Right renal pelvis (tissue), 4 donors: ENCODE measurements around the gene RNU2-63P. TPM values are rescaled to one million over a fixed set of nuclear protein-coding genes. Genes with fewer than 3 reads are reported as not detected.
"Not testable (repeated sequence)": the region's sequence is repeated elsewhere in the genome, so short reads cannot be mapped to it uniquely, and the experiment has no call there.

Source experiments
- DNase-seq, 4 donors: peaks; one replicate each; pipeline ENCODE4 v3.0.0-alpha.2; 2013; ENCODE audit warnings: low read depth in 4 of 4, low spot score in 3 of 4, missing footprints in 1 of 4
- polyA plus RNA-seq, 4 donors: library from polyadenylated mRNA; unstranded; fragments of 120-200 nt; gene quantifications; one replicate each; pipeline ENCODE4 v1.2.1, GENCODE V29; 2013; ENCODE audit not compliant: insufficient read length in 4 of 4

The RNU2-63P gene
- polyA plus RNA-seq, 4 donors, result 0.94 TPM; not detected in 3

DNA sequence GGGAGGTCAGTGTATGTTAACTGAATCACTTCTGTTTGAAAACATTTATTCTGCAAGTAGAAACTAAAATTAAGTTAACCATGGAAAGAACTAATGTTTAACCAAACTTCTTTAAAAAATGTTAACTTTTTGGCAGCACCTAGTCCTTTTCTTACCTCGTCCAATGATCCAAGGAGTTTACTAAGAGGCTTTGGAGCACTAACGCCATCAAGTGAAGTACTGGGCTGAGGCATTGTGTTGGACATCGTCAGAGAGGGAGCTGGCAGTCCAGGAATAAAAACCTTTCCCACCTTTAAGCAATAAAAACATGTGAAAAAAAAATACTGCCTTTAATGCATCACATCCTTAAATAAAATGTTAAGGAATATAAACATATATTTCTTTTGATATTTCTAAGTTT lies 23.8 kb downstream of the RNU2-63P start:
- not testable (repeated sequence) for DNase-seq

DNA sequence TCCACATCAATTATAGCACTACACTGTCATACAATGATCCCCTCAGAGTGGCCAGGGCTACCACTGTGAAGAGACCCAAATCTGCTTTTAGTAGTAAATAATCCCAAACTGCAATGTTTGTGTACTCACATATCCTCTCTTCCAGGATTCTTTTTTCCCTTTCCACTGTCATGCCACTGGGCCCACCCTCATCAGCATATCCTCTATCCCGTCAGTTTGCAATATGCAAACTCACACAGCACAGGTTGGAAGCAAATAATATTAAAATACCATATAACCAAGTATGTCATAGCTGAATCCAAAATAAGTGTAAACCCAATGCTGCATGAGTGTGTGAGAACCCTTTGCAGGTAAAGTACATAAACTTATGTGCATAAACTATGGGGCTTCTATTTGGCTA lies 28.9 kb downstream of the RNU2-63P start:
- DNase-seq, result not testable (repeated sequence)

DNA sequence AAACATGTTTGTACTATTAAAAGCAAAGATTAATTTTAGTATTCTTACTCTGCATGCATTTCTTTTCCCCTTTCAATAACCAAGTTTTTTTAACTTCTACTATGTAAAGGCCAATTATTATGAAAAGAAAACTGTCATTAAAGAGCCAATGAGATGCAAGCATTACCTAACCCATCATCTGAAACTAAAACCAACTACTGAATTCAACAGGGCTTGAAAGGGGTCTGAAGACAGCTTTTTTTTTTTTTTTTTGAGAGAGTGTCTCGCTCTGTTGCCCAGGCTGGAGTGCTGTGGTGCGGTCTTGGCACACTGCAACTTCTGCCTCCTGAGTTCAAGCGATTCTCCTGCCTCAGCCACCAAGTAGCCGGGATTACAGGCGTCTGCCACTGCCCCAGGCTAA lies 30.4 kb downstream of the RNU2-63P start:
- DNase-seq, result not testable (repeated sequence)

DNA sequence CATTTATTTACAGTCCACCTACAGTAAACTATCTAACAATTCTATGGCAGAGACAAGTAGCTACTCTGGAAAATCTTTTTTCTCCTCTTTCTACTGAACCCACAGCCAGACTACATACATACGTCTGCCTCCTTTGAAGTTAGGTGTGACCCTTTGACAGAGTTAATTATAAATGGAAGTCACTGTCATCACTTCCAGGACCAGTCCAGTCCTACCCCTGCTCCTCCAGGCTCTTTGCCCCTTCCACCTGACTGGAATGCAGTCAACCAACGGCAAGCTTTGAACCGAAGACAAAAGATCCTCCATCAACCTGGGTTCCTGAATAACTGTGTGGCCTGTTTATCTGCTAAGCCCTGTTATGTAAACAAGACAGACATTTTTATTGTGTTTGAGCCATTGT lies 35.2 kb downstream of the RNU2-63P start:
- not testable (repeated sequence) for DNase-seq

DNA sequence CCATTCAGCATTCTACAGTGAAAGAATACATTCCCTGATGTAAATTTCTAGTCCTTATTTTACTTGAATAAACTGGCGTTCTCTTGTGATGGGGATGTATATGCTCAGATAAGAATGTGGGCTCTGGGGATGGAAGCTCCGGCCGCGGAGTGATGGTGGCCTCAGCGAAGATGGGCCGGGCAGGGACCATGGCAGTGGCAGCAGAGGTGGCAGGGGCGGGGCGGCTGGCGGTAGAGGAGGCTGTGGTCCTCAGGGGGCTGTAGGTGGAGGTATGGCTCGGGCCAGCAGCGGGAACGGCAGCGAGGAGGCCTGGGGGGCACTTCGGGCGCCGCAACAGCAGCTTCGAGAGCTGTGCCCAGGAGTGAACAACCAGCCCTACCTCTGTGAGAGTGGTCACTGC lies 44.0 kb downstream of the RNU2-63P start:
- not testable (repeated sequence) for DNase-seq

Other genes with a start within 250 kb of the RNU2-63P start
- gene RGPD2, start 190.8 kb downstream of the RNU2-63P start, polyA plus RNA-seq, result 1 to 10 TPM; 1.5 to 5.4 (median 2.8) TPM
- gene KRCC1, start 39.2 kb upstream of the RNU2-63P start, polyA plus RNA-seq, result 10 to 100 TPM; 49.4 to 63.1 (median 61.2) TPM
- gene SMYD1, start 51.3 kb upstream of the RNU2-63P start, polyA plus RNA-seq, result not detected
- 10 to 100 TPM; 19.6 to 27.9 (median 23.4) TPM for gene FABP1, start 111.5 kb upstream of the RNU2-63P start, polyA plus RNA-seq
- 10 to 100 TPM; 20.7 to 50.0 (median 32.0) TPM for gene THNSL2, start 153.8 kb upstream of the RNU2-63P start, polyA plus RNA-seq